Measurements from ENCODE around the gene DECR2. TPM values are rescaled to one million over a fixed set of nuclear protein-coding genes. Genes with fewer than 3 reads are reported as not detected.

The DECR2 gene
- total RNA-seq, 4 donors from 2014 or later, result 3.1 to 13.5 (median 9.5) TPM

DNA sequence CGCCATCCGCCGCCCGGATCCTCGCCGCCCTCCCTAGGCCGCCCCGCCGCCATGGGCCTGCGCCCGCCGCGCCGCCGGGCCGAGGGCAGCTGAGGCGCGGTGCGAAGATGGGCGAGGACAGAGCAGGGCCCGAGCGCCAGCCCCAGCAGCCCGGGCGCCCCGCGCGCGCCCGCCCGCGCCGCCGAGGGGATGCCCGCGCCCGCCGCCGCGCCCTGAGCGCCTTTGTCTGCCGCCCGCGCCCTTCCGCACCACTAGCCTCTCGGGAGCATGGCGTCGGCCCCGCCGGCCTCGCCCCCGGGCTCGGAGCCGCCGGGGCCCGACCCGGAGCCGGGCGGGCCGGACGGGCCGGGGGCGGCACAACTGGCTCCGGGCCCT is 24.0 kb downstream of the DECR2 start:
- Histone ChIP-seq H3K4me3 (replicated peaks in 1 of 3) (peak overlapping the region in 2 of 3 donors; percentile 22 to 56), H3K27ac (peak overlapping the region; percentile 45 to 91 (median 90)), H3K27me3 (no peaks in the 10 kb centered on the region), H3K4me1 (peaks cover 19 to 21% of the 10 kb centered on the region in 2 donors), H3K9me3 (no peaks in the 10 kb centered on the region), H3K36me3 (no peaks in the 10 kb centered on the region)
- DNase-seq, result no peak
- TF ChIP-seq, protein P1, sequence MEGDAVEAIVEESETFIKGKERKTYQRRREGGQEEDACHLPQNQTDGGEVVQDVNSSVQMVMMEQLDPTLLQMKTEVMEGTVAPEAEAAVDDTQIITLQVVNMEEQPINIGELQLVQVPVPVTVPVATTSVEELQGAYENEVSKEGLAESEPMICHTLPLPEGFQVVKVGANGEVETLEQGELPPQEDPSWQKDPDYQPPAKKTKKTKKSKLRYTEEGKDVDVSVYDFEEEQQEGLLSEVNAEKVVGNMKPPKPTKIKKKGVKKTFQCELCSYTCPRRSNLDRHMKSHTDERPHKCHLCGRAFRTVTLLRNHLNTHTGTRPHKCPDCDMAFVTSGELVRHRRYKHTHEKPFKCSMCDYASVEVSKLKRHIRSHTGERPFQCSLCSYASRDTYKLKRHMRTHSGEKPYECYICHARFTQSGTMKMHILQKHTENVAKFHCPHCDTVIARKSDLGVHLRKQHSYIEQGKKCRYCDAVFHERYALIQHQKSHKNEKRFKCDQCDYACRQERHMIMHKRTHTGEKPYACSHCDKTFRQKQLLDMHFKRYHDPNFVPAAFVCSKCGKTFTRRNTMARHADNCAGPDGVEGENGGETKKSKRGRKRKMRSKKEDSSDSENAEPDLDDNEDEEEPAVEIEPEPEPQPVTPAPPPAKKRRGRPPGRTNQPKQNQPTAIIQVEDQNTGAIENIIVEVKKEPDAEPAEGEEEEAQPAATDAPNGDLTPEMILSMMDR (IDR thresholded peaks at IDR 0.05), result no peak
- TF ChIP-seq POLR2A (IDR thresholded peaks at IDR 0.05), result no peak
- intact Hi-C loops (cut with DNase I), result no loop called here
- 0% methylated on average over 20 of the region's 63 CpGs; no CpG with 5 or more reads in 1 of the 2 donors for WGBS, 2 donors

DNA sequence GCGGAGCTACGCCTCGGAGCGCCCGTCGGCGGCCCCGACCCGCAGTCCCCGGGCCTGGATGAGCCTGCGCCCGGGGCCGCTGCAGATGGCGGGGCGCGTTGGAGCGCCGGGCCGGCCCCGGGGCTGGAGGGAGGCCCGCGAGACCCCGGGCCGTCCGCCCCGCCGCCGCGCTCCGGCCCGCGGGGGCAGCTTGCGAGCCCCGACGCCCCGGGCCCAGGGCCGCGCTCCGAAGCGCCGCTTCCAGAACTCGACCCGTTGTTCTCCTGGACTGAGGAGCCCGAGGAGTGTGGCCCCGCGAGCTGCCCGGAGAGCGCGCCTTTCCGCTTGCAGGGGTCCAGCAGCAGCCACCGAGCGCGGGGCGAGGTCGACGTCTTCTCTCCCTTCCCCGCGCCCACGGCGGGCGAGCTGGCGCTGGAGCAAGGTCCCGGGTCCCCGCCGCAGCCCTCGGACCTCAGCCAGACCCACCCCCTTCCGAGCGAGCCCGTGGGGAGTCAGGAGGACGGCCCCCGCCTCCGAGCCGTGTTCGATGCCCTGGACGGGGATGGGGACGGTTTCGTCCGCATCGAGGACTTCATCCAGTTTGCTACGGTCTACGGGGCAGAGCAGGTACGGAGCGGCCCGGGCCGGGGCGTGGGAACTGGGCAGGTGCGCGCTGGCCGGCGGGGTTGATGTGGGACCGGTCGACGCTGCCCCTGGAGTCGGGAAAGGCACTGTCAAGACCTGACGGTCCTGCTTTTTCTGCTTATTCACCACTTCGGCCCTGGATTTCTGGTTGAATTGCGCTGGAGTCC is 24.6 kb downstream of the DECR2 start:
- peaks cover 19 to 21% of the 10 kb centered on the region in 2 donors for H3K4me1 ChIP-seq
- H3K36me3 ChIP-seq, result no peaks in the 10 kb centered on the region
- no peak for TF ChIP-seq POLR2A (IDR thresholded peaks at IDR 0.05)
- H3K4me3 ChIP-seq (replicated peaks in 1 of 3), result peak overlapping the region; percentile 16 to 65 (median 56)
- H3K27me3 ChIP-seq, result no peaks in the 10 kb centered on the region
- no peaks in the 10 kb centered on the region for H3K9me3 ChIP-seq
- intact Hi-C loops (cut with DNase I), result no loop called here
- WGBS, 2 donors, result 0 to 2% methylated on average over 4 to 21 of the region's 97 CpGs
- H3K27ac ChIP-seq, result peak overlapping the region in 2 of 3 donors; percentile 10 to 53
- peak; percentile 32 to 36 for DNase-seq

DNA sequence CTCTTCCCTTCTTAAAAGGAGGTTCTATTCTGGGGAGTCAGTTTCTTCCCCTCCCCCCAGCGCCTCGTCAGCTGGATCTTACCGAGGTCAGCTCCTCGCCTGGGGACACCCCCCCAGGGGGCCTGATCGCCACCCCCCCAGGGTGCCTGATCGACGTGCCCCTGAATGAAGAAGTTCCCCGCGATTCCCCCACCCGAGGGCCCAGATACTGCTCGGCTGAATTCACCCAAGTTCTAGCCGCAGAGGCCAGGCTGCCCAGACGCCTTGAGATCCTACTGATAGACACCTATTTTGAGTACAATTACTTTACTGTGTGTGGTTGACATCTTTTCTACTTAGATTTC is 25.2 kb downstream of the DECR2 start:
- Histone ChIP-seq H3K27ac (peak overlapping the region in 2 of 3 donors; percentile 10 to 53), H3K27me3 (no peaks in the 10 kb centered on the region), H3K4me3 (replicated peaks in 1 of 3) (peak overlapping the region; percentile 16 to 65 (median 56)), H3K36me3 (no peaks in the 10 kb centered on the region), H3K4me1 (peaks cover 19 to 21% of the 10 kb centered on the region in 2 donors), H3K9me3 (no peaks in the 10 kb centered on the region)
- intact Hi-C loops (cut with DNase I), result no loop called here
- TF ChIP-seq POLR2A (IDR thresholded peaks at IDR 0.05), result no peak
- TF ChIP-seq, protein P1 (IDR thresholded peaks at IDR 0.05), result no peak
- no peak for DNase-seq
- WGBS, 2 donors, result 14 to 19% methylated on average over 10 to 13 of the region's 13 CpGs

DNA sequence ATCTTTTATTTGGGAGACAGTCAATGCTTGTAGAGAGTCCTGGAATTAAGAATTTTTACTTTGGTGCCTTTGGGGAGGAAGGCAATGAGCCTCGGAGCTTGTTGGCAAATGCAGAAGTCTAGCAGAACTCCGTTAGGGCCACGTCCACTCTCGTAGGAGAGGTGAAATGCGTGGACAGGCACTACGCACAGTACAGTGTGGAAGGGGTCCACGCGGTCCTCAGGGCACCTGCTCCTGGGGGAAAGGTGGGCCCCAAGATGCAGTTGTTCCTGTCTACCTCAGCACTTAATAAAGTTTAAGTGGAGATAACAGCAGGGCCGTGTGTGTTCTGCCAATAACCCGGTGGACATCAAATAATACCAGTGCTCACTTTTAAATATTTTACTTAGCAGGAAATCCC is 25.6 kb downstream of the DECR2 start:
- no peaks in the 10 kb centered on the region for H3K36me3 ChIP-seq
- WGBS, 2 donors, result 55 to 63% methylated on average over 10 of the region's 10 CpGs
- intact Hi-C loops (cut with DNase I), result no loop called here
- no peak for TF ChIP-seq POLR2A (IDR thresholded peaks at IDR 0.05)
- TF ChIP-seq, protein P1 (IDR thresholded peaks at IDR 0.05), result no peak
- H3K4me1 ChIP-seq, result peaks cover 19 to 21% of the 10 kb centered on the region in 2 donors
- no peaks in the 10 kb centered on the region for H3K27me3 ChIP-seq
- DNase-seq, result no peak
- no peaks in the 10 kb centered on the region for H3K9me3 ChIP-seq
- H3K4me3 ChIP-seq (replicated peaks in 1 of 3), result peak overlapping the region in 2 of 3 donors; percentile 16 to 56
- no peak overlapping the region for H3K27ac ChIP-seq

DNA sequence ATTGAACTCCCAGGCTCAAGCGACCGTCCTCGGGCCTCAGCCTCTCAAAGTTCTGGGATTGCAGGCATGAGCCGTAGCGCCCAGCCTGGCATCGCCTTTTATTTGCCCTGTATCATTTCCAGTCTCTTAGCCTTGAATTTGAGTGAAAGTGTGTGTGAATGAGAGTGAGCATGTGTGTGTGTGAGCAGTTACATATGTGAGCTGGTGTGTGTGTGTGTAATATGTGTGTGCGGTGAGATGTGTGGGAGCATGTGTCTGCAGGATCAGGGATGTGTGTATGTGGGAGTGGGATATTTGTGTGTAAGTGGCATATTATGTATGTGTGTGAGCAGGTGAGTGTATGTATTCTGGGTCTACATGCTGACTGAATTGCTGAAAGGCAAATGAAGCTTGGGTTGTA is 29.2 kb downstream of the DECR2 start:
- 97 to 98% methylated on average over 7 of the region's 7 CpGs for WGBS, 2 donors
- Histone ChIP-seq H3K4me1 (peaks cover 13% of the 10 kb centered on the region in 2 donors), H3K4me3 (replicated peaks in 1 of 3) (no peak overlapping the region), H3K27me3 (no peaks in the 10 kb centered on the region), H3K27ac (no peak overlapping the region), H3K9me3 (no peaks in the 10 kb centered on the region), H3K36me3 (no peaks in the 10 kb centered on the region)
- DNase-seq, result no peak
- no peak for TF ChIP-seq POLR2A (IDR thresholded peaks at IDR 0.05)
- TF ChIP-seq, protein P1 (IDR thresholded peaks at IDR 0.05), result no peak
- intact Hi-C loops (cut with DNase I), result no loop called here

Measured in thyroid gland (tissue), 4 donors.